GM19035 (cell line): ENCODE data around the gene SLC9A3.

Experiments
- ATAC-seq: cut with Tn5 transposase; IDR thresholded peaks from one replicate; pipeline ENCODE4 v1.9.1; 2021; ENCODE audit not compliant: unreplicated experiment

Gene SLC9A3

DNA sequence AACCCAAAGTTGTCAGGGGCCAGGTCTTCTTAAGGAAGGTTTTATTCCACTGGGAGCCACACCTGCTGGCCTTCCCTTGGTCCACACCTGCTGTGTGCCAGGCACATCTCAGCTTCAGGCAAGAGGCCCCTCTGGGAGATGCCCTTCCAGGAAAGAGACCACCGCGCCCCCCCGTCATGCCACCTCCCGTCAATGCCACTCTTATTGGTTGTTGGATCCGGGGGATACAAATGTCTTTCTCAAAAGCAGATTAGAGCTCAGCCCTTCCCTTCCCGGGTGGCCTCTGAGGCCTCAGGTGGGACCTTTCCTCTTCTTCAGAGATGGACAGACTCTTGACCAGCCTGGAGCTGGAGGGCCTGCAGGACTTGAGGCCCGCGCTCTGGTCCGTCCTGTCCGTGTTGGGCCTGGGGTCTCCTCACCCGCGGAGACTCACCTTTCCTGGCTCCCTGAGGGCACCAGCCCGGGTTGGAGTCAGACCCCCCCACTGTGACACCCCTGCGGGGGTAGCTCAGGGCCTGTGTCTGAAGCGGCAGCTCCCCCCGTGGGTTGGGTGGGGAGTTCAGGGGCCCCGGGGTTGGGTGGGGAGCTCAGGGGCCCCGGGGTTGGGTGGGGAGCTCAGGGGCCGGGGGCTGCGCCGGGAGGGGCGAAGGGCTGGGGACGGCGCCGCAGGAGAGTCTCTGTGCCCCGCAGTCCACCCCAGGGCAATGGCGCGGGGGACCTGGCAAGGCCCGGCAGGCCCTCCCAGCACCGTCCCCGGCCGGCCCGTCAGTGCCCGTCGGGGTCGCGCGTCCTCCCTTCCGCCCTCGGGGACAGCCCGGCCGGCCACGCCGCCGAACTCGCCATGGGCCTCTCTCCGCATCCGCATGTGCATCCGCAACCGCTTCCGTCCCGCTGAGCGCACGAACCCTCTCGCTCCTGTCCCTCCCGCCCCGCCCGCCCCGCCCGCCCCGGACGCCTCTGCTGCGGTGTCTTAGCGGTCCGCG is 3.7 kb upstream of the SLC9A3 start:
- no peak for ATAC-seq

DNA sequence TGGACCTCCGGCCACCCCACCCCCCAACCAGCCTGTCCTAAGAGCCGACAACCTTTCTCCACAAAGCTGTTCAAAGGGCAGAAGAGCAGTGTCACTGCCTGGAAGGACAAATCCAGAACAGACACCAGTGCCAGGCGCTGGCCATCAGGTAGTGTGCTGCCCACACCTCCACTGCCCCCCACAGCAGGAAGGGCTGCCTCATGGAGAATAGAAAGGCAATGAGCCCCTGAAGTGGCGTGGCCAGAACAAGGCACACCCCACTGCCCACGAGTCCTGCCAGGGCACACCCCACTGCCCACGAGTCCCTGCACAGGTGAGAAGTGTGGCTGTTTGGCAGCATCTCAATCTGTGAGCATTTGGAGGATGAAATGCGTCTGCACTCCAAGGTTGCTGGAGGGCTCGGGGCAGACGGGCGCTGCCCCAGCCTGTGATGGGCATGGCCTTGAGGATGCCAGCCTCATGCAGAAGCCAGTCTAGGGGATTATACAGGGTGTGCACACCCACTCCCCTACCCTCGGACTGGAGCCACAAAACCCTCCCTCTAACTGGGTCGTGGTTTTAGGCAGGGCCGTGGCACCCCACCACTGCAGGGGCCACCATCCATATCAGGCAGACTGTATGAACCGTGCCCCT is 2.3 kb upstream of the SLC9A3 start:
- no peak for ATAC-seq

DNA sequence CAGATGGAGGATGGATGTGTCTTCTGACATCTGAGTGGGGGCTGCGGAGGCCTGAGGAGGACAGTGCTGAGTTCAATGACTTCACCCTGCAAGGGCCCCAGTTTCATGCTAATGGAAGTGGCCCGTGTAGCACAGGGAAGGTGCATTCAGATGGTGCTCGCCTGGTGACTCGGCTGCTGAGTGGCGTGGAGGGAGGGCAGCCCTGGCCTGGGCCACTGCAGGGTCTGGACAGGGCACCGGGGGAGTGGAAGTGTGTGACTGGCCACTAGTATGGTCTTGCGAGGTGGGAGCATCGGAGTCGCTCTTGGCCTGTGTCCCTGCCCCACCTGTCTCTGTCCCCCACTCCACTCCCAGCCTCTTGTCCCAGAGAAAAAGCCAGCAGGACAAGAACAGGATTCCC is 1.7 kb upstream of the SLC9A3 start:
- ATAC-seq: no peak

DNA sequence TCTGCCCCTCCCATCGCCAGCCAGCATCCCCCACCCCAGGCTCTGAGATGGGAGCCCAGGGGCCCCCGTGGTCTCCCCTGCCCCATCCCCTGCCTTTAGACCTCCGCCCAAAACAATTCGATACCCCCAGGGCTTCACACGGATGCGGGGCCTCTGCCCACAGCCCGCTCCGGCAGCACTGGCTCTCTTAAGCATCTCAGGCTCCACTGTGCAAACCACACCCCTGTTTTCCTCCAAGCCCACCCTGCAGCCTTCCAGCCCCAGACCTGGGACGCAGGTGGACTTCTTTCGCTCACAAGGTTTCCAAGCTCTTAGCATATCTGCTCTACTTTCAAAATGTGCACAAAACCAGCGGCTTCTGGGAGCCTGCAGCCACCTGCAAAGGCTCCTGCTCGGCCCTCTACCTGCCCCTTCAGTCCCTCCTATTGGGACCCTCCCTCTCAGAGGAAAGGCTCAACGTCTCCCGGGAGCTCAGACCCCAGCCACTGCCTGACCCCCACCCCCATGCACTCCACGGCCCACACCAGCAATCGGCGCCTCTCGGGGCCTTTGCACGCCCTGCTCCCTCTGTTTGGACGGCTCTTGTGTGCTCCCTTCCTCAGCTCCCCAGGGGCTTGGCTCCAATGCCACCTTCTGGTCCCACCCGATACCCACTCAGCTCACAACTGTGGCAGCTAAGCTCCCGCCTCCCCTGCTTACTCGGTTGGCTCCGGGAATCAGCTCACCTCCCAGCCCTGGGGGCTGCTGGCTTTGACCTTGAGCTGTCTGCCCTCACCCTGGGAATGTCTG is 918 bp upstream of the SLC9A3 start:
- no peak for ATAC-seq

DNA sequence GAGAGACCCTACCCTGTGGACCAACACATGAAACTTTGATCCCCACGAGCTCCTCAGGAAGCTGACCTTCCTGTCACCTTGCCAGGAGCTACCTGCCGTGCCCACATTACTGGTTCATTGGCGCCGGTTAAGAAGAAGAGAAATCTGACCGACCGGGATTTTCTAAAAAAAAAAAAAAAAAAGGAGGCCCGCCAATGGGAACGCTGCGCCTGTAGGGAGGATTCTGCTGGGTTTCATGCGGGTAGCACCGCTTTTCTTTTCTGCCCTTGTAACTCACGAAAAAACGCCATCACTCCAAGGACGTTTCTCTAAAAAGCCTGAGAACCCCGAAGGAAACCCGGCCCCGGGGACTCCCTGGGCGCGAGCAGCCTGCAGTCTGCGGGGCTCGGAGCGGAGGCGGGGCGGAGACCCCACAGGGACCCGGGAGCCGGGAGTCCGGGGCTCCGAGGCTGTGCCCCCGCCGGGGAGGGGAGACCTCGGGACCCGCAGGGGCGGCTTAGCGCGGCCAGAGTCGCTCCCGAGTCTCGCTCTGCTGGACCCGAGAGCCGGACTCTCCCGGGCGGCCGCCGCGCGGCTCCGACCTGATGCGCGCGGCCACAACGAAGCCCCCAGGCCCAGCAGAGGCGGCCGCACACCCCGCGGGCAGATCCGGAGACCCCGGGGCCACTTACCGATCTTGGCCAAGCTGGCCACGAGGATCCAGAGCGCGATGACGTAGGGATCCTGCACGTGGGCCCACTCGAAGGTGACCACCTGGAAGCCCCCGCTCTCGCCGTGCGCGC is 617 bp downstream of the SLC9A3 start:
- ATAC-seq: no peak

DNA sequence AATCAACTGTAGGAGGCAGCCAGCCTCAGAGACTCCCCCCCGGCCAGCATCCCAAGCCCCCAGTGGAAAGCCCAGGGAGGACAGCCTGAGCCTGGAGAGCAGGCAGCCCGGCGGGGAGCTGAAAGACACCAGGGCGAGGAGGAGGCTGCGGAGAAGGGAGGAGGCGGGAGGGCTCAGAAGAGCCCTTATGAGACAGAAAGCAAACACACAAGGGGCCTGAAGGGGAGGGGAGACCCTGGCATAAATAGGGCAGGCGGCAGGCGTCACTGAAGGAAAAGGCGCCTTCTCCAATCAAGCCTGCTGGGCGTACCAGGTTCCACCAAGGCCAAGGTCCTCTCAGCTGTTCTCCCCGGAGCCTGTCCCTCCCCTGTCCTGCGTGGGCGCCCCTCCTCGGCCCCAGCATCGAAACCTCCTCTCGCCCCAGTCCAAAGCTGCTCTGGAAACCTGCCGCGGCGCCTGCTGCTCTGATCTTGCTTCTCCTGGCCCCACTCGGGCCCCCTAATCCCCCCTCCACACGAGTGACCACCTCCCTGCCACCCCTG is 1.3 kb downstream of the SLC9A3 start:
- ATAC-seq: no peak

DNA sequence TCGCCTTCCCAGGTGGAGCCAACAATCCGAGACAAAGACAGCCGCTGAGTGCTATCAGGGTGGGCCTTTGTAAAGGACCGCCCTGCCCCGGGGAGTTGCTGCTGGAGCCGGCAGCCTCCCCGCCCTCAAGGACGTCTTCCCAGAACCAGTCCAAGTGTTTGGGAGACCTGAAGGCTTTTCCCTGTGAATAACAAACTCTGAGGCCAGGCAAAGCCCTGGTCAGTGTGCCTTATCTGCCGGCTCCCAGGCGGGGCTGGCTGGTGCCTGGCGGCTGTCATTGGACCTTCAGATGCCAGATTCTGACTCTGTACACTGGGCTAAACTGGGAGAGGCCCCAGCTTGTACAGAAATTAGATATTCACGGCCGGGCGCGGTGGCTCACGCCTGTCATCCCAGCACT is 2.1 kb downstream of the SLC9A3 start:
- ATAC-seq: no peak

DNA sequence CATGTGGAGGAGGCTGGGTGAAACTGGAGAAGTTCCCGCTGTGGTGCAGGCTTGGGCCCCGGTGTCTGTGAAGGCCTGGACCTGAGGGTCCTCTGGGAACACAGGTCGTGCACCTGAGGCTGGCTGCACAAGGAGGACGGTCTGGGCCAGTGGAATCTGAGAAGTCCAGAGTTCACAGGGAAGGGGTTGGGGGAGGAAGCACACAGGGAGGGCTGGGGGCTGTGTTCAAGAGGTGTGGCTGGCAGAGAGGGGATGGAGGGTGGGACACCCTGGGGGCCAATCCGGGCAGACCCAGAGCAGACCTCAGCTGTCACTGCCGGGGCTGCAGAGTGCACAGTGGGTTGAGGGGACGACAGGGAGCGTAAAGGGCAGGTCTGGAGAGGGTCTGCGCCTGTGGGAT is 2.6 kb downstream of the SLC9A3 start:
- no peak for ATAC-seq

DNA sequence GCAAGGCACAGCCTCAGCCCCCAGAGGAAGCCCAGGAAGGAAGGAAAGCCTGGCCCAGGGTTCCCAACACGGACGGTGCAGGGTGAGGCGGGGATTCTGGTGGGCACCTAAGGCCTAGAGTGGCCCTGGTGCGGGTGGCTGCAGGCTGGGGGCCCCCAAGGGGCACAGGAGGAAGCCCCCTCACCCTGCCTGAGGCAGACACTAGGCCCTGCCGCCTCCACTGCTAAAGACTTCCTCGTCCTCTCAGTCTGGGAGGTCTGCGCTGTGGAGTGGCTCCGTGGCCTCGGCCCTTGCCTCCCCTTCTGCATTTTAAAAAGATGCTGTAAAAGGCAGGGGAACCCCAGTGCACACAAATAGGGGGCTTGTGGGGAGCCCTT is 3.4 kb downstream of the SLC9A3 start:
- ATAC-seq: no peak

DNA sequence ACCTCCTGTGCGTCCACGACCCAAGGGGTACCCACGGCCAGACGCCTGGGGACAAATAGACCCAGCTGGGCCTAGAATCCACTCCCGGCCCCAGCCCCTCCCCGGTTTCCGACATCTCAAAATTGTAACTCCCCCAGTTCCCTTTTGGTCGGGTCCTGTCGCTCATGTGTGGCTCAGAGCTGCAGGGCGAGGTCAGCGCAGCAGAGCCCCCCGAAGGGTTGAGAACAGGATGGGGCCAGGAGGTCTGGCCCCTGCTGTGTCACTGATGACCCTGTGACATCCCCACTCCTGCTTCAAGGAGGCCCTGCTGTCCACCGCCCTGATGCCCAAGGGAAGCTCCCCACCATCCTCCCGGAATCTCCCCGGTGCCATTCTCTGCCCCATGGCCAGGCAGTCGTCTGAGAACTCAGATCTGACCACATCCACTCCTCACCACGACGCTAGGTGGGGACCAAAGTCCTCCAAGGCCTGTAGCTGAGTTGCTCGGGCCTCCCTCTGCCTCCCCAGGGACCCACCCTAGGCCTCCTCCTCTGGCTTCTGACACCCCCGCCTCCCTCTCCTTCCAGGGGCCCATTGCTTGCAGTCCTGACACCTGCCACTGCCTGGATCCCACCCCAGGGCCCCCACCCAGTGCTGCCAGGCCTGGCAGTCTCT is 3.9 kb downstream of the SLC9A3 start:
- no peak for ATAC-seq

DNA sequence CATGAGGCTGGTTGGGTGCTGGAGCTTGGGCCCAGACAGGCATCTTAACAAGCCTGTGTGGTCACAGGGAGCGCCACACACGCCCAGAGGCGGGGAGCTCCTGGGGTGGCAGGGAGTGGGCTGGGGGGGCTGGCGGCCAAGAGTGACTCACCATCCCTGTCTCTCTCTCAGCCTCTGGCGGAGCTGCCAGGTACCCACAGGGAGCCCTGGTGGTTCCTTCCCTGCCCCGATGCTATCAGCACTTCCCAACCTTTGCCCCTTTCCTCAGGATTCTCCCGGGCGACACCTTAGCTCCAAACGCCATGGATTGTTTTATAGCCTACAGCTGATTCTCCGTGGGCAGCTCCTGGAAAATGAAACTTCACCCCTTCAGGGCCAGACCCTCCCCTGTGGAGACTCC is 5.5 kb downstream of the SLC9A3 start:
- no peak for ATAC-seq

DNA sequence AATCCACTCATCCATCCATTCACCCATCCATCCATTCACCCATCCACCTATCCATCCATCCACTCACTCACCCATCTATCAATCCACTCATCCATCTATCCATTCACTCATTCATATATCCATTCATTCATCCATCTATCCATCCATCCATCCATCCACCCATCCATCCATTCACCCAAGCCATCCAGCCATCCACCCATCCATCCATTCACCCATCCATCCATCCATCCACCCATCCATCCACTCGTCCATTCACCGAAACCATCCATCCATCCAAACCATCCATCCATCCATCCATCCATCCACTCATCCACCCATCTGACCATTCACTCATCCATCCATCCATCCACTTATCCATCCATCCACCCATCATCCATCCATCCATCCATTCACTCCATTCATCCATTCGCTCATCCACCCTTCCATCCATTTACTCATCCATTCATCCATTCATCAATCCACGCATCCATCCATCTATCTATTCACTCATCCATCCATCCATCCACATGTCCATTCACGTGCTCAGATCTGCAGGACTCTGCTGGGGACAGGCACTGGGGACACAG is 6.6 kb downstream of the SLC9A3 start:
- no peak for ATAC-seq

DNA sequence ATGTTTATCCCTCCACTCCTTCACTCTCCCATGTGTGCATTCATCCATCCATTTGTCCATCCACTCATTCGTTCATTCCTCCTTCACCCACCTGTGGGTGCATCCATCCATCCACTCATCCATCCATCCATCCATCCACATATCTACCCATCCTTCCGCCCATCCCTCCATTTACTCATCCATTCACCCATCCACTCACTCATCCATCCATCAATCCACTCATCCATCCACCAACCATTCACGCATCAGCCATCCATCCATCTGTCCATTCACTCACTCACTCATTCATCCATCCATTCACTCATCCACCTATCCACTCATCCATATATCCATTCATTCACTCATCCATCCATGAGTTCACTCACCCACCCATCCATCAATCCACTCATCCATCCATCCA is 7.3 kb downstream of the SLC9A3 start:
- ATAC-seq: no peak

DNA sequence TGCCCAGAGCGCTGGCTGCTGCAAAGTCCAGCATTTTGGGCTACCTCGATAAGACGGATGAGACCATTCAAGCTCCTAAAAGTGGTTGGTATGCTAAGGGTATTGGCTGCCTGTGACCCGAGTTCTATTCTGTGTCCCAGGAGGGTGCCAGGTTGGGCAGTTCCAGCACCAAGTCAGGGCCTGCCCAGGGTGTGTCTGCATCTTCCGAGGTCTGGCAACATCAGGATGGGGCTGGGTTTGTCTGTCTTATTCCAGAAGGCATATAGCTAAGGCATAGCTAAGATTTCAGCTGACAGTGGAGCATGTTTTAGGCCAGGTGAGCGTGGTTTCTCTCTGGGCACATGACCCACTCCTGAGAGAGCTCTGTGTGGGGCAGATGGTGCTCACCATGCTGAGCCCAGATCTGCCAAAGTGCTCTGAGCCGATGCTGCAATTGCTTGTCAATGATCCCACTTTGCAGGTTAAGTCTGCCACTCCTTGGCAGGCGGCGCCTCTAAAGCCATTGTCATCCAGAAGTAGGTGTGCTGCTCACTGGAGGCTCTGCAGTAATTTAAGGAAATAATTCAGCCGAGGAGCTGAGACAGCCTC is 7.8 kb downstream of the SLC9A3 start:
- no peak for ATAC-seq

DNA sequence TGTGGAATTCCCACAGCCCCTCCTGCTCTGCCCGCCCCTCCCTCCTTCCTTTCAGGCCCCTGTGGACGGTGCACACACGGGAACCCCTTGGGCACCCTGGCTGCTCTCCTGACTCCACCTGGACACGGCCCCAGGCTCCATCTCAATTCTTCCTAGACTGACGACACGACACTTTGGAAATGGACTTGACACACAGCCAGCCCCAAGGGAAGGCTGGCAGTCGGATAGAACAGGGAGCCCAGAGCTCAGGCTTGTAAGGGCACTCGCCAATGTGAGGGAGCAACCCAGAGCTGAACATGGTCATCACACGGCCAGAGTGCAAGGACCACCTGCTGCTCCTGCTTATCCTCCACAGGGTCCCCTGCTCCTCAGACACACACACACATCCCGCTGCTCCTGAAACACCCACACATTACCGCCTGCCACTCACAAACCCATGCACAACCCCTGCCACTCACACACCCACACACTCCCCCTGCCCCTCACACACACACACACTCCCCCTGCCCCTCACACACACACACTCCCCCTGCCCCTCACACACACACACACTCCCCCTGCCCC is 8.9 kb downstream of the SLC9A3 start:
- ATAC-seq: no peak

DNA sequence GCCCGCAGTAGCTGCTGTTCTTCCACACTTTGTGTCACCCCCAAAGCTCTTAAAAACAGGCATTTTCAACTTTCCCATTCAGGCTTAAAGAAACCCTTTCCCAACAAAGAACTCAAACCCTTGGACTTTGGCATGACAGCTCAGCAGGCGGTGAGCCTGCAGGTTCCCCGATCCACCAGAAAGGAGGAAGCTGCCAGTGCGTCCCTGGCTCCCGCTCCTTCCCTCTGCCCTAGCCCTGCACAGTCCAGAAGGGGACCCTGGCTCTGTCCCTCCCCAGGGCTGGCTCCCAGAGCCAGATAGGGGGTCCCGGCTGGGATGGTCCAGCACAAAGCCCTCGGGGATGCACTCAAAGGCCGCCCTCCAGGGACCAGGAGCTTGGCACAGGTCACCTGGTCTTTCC is 9.6 kb downstream of the SLC9A3 start:
- no peak for ATAC-seq

DNA sequence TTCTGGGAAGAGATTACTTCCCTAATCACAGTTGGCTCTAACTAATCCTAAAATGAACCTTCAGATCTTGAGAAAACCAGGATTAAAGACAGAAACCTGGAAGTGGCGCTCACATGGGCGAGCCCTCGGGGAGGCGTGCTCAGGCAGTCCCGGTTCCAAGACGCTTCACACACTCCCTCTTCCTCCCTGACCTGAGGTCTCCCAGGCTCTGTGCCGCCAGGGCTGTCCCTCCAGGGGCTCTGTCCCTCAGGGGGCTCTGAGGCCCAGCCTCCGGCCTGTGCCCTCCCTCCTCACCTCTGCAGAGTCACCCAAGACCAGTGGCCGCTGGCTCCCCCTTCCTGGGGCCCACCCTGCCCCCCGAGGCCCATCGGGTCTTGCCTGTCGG is 10.2 kb downstream of the SLC9A3 start:
- ATAC-seq: no peak

DNA sequence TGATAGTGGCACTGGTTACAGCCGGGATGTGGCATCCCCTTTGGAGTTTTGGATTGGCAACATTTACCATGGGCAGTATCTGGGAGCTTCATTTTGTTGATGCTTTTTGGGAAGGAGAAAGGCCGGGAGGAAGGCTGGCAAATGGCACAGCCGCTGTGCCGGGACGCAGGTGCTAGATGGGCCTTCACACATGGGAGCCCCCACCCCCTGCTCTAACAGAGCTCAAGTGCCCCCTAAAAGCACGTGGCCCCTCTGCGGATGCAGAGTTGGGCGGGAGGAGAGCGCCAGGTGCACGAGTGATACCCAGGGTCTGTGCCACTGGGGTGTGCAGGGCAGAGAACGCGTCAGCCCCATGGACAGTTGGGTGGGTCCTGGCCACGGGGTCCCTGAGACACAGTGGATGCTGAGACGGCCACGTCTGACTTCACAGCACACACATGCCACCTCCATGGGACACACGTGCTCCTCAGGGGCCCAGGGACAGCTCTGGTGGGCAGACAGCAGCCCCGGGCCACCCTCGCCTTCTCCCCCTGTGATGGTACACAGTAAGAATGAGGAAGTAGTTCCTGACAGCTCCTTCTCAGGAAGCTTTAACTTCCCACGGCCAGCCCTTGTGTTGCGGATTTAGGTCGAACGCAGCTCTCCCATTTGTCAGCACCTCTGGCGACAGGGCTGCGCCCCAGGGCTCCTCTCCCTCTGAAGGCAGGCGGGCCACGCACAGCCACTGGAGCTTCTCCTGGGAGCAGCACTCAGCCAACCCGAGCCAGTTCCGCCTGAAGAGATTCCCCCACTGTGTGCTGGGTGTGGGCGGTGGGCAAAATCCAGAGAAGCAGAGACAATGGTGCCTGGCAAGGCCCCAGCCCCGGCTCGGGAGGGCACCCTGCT is 10.8 kb downstream of the SLC9A3 start:
- ATAC-seq: no peak
